ENCODE results near the gene TGFBR1.

The TGFBR1 gene

DNA sequence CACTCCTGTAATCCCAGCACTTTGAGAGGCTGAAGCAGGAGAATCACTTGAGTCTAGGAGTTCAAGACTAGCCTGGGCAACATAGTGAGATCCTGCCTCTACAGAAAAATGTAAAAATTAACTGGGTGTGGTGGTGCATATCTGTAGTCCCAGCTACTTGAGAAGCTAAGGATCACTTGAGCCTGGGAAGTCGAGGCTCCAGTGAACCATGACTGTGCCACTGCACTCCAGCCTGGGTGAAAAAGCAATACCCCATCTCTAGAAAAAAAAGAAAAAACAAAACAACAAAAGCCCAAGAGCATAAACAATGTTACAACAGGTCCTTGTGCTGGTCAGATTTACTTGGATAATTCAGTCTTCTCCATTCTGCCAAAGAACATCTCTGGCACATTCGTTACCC lies 44.3 kb upstream of the TGFBR1 start:
- Histone ChIP-seq H3K4me1 (ENCODE audit: control insufficient read depth, low read length) (peaks cover 32% of the 10 kb centered on the region), H3K79me2 (ENCODE audit: control insufficient read depth, low read length) (no peaks in the 10 kb centered on the region), H3K9me3 (ENCODE audit: control insufficient read depth, insufficient read depth, low read length) (no peaks in the 10 kb centered on the region), H3K4me3 (ENCODE audit: low read length) (no peak overlapping the region), H3K4me2 (ENCODE audit: low read length) (no peak overlapping the region), H3K27ac (ENCODE audit: low read depth, low read length) (no peak overlapping the region), H4K20me1 (ENCODE audit: control insufficient read depth, insufficient read depth, low read depth, low read length) (no peaks in the 10 kb centered on the region), H3F3A (ENCODE audit: control insufficient read depth, insufficient read depth) (no peaks in the 10 kb centered on the region), H3K9me2 (replicated peaks; ENCODE audit: control insufficient read depth, low read length) (no peaks in the 10 kb centered on the region), H3K36me3 (ENCODE audit: control insufficient read depth, low read length) (no peaks in the 10 kb centered on the region), H3K27me3 (ENCODE audit: control insufficient read depth, low read length) (peaks cover 6% of the 10 kb centered on the region; the same call in 1 of the 2 replicates)
- TF ChIP-seq CTCF (IDR thresholded peaks at IDR 0.05; ENCODE audit: low read depth, low read length, poor library complexity, severe bottlenecking) (no peak), EZH2phosphoT487 (IDR thresholded peaks at IDR 0.05; ENCODE audit: borderline replicate concordance, low read length) (no peak)

DNA sequence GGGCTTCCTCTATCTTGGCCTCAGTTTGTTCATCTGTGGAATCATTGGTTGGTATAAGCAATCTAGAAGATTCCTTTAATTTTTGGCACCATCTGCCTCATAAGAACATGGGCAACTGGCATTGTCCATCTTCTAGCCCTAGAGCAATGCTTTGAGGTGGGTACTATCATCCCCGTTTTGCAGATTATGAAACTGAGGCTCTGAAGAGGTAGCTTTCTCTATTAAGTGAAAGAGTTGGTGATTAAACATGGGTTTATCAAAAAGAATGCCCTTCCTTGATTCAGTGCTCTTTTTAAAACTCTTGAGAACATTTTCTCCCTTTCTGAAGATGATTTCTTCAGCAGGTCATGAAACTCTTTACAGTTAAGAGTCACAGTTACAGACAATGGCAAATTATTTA lies 42.4 kb upstream of the TGFBR1 start:
- no peak overlapping the region for H3K27ac ChIP-seq (ENCODE audit: low read depth, low read length)
- H3K9me3 ChIP-seq (ENCODE audit: control insufficient read depth, insufficient read depth, low read length), result no peaks in the 10 kb centered on the region
- H3K4me2 ChIP-seq (ENCODE audit: low read length), result no peak overlapping the region
- no peaks in the 10 kb centered on the region for H3K9me2 ChIP-seq (replicated peaks; ENCODE audit: control insufficient read depth, low read length)
- H3F3A ChIP-seq (ENCODE audit: control insufficient read depth, insufficient read depth), result no peaks in the 10 kb centered on the region
- no peak overlapping the region for H3K4me3 ChIP-seq (ENCODE audit: low read length)
- no peaks in the 10 kb centered on the region for H3K79me2 ChIP-seq (ENCODE audit: control insufficient read depth, low read length)
- H4K20me1 ChIP-seq (ENCODE audit: control insufficient read depth, insufficient read depth, low read depth, low read length), result no peaks in the 10 kb centered on the region
- TF ChIP-seq EZH2phosphoT487 (IDR thresholded peaks at IDR 0.05; ENCODE audit: borderline replicate concordance, low read length), result no peak
- TF ChIP-seq CTCF (IDR thresholded peaks at IDR 0.05; ENCODE audit: low read depth, low read length, poor library complexity, severe bottlenecking), result no peak
- H3K36me3 ChIP-seq (ENCODE audit: control insufficient read depth, low read length), result no peaks in the 10 kb centered on the region
- peaks cover 6% of the 10 kb centered on the region; the same call in 1 of the 2 replicates for H3K27me3 ChIP-seq (ENCODE audit: control insufficient read depth, low read length)
- peaks cover 25% of the 10 kb centered on the region for H3K4me1 ChIP-seq (ENCODE audit: control insufficient read depth, low read length)

DNA sequence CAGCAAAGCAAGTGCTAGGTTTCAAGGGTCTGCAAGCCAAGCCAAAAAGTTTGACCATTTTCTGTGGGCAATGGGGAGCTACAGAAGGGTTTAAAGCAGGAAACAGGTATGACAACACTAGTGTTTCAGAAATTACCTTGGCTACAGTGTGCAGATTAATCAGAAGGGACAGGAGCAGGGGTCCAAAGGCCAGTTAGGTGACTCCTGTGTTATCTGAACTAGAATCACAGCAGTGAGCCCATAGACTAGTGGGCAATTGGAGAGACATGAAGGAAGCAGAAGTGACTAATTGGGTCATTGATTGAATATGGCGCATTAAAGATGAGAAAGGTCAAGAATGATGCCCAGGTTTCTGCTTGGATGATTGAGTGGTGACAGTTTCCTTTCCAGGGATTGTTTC lies 41.4 kb upstream of the TGFBR1 start:
- H3F3A ChIP-seq (ENCODE audit: control insufficient read depth, insufficient read depth), result no peaks in the 10 kb centered on the region
- TF ChIP-seq CTCF (IDR thresholded peaks at IDR 0.05; ENCODE audit: low read depth, low read length, poor library complexity, severe bottlenecking), result no peak
- TF ChIP-seq EZH2phosphoT487 (IDR thresholded peaks at IDR 0.05; ENCODE audit: borderline replicate concordance, low read length), result no peak
- H3K4me2 ChIP-seq (ENCODE audit: low read length), result no peak overlapping the region
- no peaks in the 10 kb centered on the region for H3K36me3 ChIP-seq (ENCODE audit: control insufficient read depth, low read length)
- no peaks in the 10 kb centered on the region for H3K9me2 ChIP-seq (replicated peaks; ENCODE audit: control insufficient read depth, low read length)
- no peaks in the 10 kb centered on the region for H3K79me2 ChIP-seq (ENCODE audit: control insufficient read depth, low read length)
- H4K20me1 ChIP-seq (ENCODE audit: control insufficient read depth, insufficient read depth, low read depth, low read length), result no peaks in the 10 kb centered on the region
- H3K4me3 ChIP-seq (ENCODE audit: low read length), result no peak overlapping the region
- no peaks in the 10 kb centered on the region for H3K9me3 ChIP-seq (ENCODE audit: control insufficient read depth, insufficient read depth, low read length)
- peaks cover 6% of the 10 kb centered on the region; the same call in 1 of the 2 replicates for H3K27me3 ChIP-seq (ENCODE audit: control insufficient read depth, low read length)
- H3K4me1 ChIP-seq (ENCODE audit: control insufficient read depth, low read length), result peaks cover 15% of the 10 kb centered on the region
- no peak overlapping the region for H3K27ac ChIP-seq (ENCODE audit: low read depth, low read length)

Measured in DOHH2 (cell line).